T1000 (cell line): Measurements from ENCODE around the gene TFIP11.
A peak's percentile ranks its signal among the peaks of the same experiment; 100 is the strongest.

Source experiments
- DNase-seq: peaks from one replicate; lab custom pipeline; 2025; ENCODE audit warnings: mixed read lengths; lab: John Stamatoyannopoulos, UW

TFIP11 gene

DNA sequence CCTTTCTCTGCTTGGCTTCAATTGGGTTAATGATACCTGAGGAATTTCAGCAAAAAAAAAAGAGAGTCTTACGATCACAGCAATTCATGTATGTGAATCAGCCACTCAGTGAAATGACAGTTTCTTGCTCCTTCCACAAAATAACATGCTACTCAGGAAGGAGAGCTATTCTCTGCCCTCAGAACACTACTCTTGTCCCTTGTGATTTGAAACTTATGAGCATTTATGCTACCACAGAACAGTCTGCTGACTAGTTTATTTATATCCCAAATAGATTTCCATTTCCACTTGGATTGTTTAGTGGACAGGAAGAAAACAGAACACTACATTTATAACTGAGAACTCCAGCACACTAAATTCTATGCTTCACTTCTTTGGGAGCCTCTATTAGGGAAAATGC, 8.5 kb downstream of the TFIP11 start:
- no peak for DNase-seq

- no peak for DNase-seq
Measured at GRCh38 chr22:26502688-26503561, 9.3 kb downstream of the TFIP11 start.

DNA sequence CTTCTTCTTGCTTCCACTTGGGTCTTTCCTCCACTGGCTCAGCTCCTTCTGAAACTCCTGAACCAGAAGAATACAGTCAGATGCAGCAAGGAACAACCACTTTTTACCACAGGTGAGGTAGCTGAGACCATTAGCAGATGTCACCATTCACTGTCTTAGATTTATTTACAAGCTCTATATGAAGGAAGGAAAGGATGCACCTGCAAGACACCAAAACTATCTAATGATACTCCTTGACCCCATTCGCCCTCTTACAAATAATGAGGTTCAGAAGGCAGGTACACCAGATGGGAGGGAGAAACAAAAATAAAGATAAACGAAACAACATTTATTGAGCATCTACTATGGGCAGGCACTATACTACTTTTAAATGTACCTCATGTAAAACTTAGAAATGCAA, 10.3 kb downstream of the TFIP11 start:
- no peak for DNase-seq

- no peak for DNase-seq
Measured at GRCh38 chr22:26499188-26499703, 13.0 kb downstream of the TFIP11 start.

GRCh38 chr22:26496456-26496855, 15.8 kb downstream of the TFIP11 start:
- no peak for DNase-seq

GRCh38 chr22:26494506-26494905, 17.8 kb downstream of the TFIP11 start:
- DNase-seq, result no peak

DNA sequence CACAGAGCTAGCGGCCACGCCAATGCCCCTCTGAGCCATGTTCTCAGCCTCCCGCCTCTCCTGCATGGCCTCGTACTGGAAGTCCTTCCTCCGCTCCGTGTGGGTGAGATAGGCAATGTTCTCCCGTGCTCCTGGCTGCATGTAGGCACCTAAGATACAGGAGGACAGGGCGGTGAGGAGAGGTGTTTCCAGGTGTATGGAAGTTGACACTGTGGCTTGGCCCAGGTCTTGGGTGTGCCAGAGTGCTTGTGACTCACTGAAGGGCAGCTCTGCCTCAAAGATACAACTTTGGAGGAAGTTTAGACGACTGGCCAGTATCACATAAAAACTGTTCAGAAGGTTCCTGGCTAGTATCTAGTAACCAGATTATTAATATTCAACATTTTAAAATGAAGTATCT, 20.1 kb downstream of the TFIP11 start:
- DNase-seq, result no peak

DNA sequence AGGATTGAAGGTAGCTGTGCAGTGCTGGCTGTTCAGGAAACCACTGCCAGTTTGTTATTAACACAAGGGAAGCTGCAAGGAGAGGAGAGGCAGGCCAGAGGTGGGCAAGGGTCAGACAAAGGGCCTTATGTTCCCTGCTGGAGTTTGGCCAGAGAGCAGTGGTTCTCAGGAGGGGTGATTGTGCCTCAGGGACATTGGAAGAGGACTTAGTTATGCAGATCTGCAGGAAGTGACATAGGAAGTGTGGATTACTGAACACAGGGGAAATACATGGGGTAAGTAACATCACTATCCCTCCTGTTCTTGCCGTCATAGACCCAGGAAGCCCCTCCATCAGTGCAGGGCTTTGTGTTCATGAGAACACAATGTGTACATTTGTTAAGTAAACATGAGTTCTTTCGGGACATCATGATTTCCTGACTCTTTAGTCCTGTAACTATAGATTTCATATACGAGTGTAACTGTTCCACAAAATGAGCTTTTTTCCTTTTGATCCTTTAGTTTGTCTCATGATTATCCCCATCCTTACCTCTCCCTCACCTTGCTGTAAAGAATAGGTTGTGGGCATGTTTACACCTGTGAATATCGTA, 22.7 kb downstream of the TFIP11 start:
- no peak for DNase-seq

GRCh38 chr22:26487996-26488395, 24.3 kb downstream of the TFIP11 start:
- no peak for DNase-seq

DNA sequence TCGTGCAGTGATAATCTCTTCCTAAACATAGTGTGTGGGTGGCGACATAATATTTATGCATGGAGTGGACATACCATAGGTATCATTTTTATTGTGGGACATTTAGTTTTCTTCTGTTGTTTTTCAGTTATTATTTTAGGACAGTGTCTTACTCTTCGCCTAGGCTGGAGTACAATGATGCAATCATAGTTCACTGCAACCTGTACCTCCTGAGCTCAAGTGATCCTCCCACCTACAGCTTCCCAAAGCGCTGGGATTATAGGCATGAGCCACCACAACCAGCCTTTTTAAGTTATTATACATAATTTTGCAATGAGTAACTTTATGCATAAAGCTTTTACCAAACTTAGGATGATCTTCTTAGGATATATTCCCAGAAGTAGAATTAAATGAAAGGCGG, 25.9 kb downstream of the TFIP11 start:
- no peak for DNase-seq

DNA sequence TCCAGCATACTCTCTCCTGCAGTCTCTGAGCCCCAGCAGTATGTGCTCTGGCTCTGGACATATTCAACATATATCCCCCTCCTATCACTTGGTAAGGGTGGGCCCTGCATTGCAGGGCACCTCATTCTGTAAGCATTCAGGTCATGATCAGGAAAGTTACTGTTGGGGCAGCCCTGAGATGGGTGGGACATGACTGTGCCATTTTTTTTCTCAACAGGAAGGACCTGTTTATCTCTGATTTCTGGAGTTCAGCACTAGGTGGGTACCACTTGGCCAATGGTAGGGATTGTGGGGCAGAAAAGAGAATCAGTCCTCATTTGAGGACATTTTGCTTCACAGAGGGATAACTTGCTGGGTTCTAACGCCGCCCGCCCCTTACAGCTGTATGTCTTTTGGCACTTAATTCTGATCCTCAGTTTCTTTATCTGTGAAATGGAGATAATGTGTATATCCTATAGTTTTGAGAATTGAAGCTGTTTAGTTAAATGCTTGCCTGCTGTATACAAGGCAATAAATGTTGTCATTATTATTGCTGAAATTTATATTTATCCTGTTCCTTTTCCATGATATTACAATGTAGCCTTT, 26.4 kb downstream of the TFIP11 start:
- no peak for DNase-seq

GRCh38 chr22:26485013-26485412, 27.3 kb downstream of the TFIP11 start:
- DNase-seq, result no peak

DNA sequence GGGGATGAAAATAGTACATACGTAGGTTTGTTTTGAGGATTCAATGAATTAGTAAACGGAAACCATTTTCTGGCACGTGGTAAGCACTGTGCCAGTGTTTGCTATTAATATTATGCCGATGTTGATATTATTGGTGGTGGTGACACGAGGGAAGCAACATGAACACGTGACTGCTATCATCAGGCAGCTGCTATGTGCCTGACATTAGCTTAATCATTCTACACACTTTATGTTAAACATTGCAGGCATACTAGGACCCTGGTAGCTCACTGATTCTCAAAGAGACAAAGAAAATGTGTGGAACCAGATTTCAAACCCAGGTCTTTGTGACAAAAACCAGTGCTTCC, 27.9 kb downstream of the TFIP11 start:
- DNase-seq, result no peak

GRCh38 chr22:26483439-26484359, 28.6 kb downstream of the TFIP11 start, which contains the start of the genes HPS4 and SRRD:
Gene HPS4 (minus strand): TSS chr22:26483783. CDS start chr22:26481762, 2,021 bp downstream.
Gene SRRD (plus strand): TSS chr22:26483877. CDS start chr22:26483891, 14 bp downstream.
- peak; percentile 73 for DNase-seq

DNA sequence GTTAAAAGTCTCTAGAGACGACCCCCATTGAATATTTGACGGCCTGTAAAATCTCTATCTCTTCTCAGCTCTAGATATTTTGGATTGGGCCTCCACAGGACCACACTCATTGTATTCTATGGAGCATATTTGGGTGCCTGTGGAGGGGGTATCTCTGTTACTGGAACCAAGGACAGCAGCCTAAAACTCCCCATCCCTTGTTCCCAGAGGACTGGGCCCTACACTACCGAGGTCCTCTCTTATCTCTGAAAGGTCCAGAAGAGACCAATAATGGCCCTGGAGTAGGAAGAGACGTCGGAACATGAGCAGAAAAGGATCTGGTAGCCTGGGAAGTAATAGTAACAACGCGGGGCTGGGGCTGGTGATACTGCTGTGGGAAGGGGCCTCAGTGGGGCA, 29.2 kb downstream of the TFIP11 start:
- no peak for DNase-seq

- no peak for DNase-seq
Measured at GRCh38 chr22:26482161-26482560, 30.1 kb downstream of the TFIP11 start.

DNA sequence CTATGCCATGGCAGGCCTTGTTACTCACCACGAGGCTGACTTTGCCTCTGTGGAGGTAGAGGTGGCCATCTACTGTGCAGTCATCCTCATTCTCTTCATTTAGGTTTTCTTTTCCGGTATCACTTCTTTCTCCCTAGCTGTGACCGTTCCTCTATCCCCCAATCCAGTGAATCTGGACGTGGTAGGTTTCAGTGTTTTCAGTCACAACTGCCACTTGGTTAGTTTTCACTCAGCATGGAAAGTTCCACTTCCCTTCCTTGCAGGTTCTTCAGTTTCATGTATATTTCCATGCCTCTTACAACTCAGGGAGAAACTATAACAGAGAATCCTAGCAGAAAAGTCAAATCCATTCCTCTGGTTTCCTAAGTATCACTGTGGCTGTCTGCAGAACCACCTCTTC, 30.6 kb downstream of the TFIP11 start:
- no peak for DNase-seq

GRCh38 chr22:26481112-26481693, 31.1 kb downstream of the TFIP11 start:
- no peak for DNase-seq

DNA sequence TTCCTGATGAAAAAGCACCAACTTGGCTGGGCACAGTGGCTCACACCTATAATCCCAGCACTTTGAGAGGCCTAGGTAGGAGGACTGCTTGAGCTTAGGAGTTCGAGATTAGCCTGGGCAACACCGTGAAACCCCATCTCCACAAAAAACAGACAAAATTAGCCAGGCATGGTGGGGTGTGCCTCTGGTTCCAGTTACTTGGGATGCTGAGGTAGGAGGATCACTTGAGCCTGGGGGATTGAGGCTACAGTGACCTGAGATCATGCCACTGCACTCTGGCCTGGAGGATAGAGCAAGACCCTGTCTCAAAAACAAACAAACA, 31.7 kb downstream of the TFIP11 start:
- no peak for DNase-seq

GRCh38 chr22:26479792-26480610, 32.3 kb downstream of the TFIP11 start:
- no peak for DNase-seq
